Endothelial cell (in vitro differentiated cells): ENCODE data around the gene COL11A2. TPM values are rescaled to one million over a fixed set of nuclear protein-coding genes. Genes with fewer than 3 reads are reported as not detected.

Source experiments
- DNase-seq: peaks from one replicate; pipeline ENCODE4 v3.0.0; 2021; ENCODE audit warnings: low spot score
- H3K27ac Mint-ChIP-seq: one replicate; pipeline ENCODE4 v1.8.0; 2021; ENCODE audit warnings: mixed read lengths, inconsistent platforms; ENCODE audit not compliant: unreplicated experiment
- H3K27me3 Mint-ChIP-seq: one replicate; pipeline ENCODE4 v1.8.0; 2021; ENCODE audit warnings: mild to moderate bottlenecking, moderate library complexity, mixed read lengths, inconsistent platforms; ENCODE audit not compliant: unreplicated experiment
- H3K36me3 Mint-ChIP-seq: one replicate; pipeline ENCODE4 v1.8.0; 2021; ENCODE audit warnings: mild to moderate bottlenecking, low read depth, mixed read lengths, inconsistent platforms; ENCODE audit not compliant: unreplicated experiment
- H3K4me1 Mint-ChIP-seq: one replicate; pipeline ENCODE4 v1.8.0; 2021; ENCODE audit warnings: mild to moderate bottlenecking, mixed read lengths, inconsistent platforms; ENCODE audit not compliant: unreplicated experiment
- H3K4me3 Mint-ChIP-seq: one replicate; pipeline ENCODE4 v1.8.0; 2021; ENCODE audit warnings: mild to moderate bottlenecking, mixed read lengths, inconsistent platforms; ENCODE audit not compliant: unreplicated experiment
- H3K9me3 Mint-ChIP-seq: one replicate; pipeline ENCODE4 v1.8.0; 2021; ENCODE audit warnings: mixed read lengths, inconsistent platforms; ENCODE audit not compliant: unreplicated experiment
- long read RNA-seq: library from polyadenylated mRNA; unstranded; transcript quantifications from one replicate; pipeline ENCODE4 v2.0.0, GENCODE V29; 2020; ENCODE audit not compliant: unreplicated experiment
- total RNA-seq: library from RNA; stranded (reverse); fragmentation: NEBNext Ultra II Directional; extraction: Animal tissue kit (Norgen Biotek cat#: 25700); gene quantifications from one replicate; pipeline ENCODE4 v1.2.1, GENCODE V29; 2021; ENCODE audit not compliant: unreplicated experiment
- TF ChIP-seq, protein P1 (sequence below): fragments of 200-600 bp; sonication (generic); IDR thresholded peaks from one replicate; pipeline ENCODE4 v1.5.0; 2021; ENCODE audit warnings: antibody characterized with exemption; ENCODE audit not compliant: unreplicated experiment

Gene COL11A2
- total RNA-seq: 127 TPM
- long read RNA-seq, transcript COL11A2-204 (5 exons, 1,194 nt): major isoform, 5 of 17 reads
- long read RNA-seq, partial matches to known transcripts: 9 of 17 reads
- long read RNA-seq, other reads (novel, unspliced or antisense): 3 of 17 reads

DNA sequence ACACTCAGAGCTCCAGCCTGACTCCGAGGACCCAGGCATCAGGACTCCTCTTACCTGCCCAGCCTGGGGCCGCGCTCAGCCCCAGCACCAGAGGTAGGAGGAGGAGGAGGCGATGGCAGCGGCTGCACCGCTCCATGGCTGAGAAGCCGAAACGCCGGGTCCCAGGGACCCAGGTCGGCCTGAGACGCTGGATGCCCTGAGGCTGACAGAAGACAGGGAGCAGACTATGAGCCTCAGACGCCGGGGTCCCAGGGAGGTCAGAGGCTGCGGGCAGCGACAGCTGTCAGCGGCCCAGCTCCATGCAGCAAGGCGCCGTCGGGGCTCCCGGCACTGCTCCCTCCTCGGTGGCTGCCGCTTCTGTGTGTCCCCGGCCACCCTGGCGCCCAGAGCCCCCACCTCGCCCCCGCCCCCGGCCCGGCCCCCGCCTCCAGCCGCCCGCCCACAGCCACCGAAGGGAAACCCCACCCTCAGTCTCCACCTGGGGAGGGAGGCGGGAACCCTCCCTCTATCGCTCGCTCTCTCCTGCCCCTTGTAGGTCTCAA is at the start of gene COL11A2:
TSS of gene COL11A2 (minus strand) at position 363 of the 542 bp plus-strand sequence. CDS start at position 136, 227 bp downstream.
- Mint-ChIP-seq H3K27ac (no peak within 1 kb of the TSS), H3K4me3 (peak within 1 kb of the TSS; percentile 84), H3K27me3 (peaks cover 13% of the 10 kb centered on the region), H3K4me1 (peaks cover 11% of the 10 kb centered on the region), H3K9me3 (no peaks in the 10 kb centered on the region), H3K36me3 (peaks cover 51% of the 10 kb centered on the region)
- TF ChIP-seq, protein P1, sequence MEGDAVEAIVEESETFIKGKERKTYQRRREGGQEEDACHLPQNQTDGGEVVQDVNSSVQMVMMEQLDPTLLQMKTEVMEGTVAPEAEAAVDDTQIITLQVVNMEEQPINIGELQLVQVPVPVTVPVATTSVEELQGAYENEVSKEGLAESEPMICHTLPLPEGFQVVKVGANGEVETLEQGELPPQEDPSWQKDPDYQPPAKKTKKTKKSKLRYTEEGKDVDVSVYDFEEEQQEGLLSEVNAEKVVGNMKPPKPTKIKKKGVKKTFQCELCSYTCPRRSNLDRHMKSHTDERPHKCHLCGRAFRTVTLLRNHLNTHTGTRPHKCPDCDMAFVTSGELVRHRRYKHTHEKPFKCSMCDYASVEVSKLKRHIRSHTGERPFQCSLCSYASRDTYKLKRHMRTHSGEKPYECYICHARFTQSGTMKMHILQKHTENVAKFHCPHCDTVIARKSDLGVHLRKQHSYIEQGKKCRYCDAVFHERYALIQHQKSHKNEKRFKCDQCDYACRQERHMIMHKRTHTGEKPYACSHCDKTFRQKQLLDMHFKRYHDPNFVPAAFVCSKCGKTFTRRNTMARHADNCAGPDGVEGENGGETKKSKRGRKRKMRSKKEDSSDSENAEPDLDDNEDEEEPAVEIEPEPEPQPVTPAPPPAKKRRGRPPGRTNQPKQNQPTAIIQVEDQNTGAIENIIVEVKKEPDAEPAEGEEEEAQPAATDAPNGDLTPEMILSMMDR: no peak
- DNase-seq: no peak

DNA sequence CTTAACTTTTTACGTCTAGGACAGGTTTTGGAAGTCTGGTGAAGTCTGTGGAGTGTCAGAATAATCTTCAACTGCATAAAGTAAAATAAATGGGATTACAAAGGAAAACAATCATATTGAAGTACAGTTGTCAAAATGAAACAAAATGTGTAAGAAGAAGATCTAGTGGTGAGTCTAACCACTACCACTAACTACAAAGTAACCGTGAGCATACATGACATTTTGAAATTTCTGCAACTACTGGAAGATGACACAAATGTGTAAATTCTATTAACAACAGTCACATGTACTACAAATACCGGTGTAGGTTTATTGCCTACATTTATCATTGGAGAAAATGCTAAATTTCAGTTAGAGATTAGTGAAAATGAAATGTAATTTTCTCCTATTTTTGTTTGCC is 49.7 kb upstream of the COL11A2 start:
- Mint-ChIP-seq H3K36me3 (no peaks in the 10 kb centered on the region), H3K4me3 (no peak overlapping the region), H3K27me3 (peaks cover 5% of the 10 kb centered on the region), H3K27ac (no peak overlapping the region), H3K4me1 (peaks cover 4% of the 10 kb centered on the region), H3K9me3 (no peaks in the 10 kb centered on the region)
- TF ChIP-seq, protein P1: no peak
- no peak for DNase-seq

DNA sequence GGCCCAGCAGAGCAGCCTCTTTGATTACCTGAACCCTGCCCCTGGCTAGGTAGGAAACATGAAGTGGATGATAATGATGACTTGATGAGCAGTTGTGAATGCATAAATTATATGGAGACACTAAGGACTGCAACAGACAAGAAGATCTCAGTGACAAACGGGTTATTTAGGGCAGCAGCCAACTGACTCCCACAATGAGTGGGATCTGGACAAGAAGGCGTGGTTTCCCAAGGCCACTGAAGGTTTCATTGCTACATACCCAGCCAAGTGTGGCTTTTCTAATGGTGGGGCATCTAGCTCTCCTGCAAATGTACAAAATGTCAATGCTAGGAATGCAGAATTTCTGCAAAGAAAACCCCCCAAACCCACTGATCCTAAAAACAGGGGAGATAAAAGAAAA is 45.5 kb upstream of the COL11A2 start:
- peaks cover 8% of the 10 kb centered on the region for H3K27me3 Mint-ChIP-seq
- no peaks in the 10 kb centered on the region for H3K36me3 Mint-ChIP-seq
- no peak for DNase-seq
- H3K4me3 Mint-ChIP-seq: no peak overlapping the region
- H3K4me1 Mint-ChIP-seq: peaks cover 4% of the 10 kb centered on the region
- TF ChIP-seq, protein P1: no peak
- no peak overlapping the region for H3K27ac Mint-ChIP-seq
- no peaks in the 10 kb centered on the region for H3K9me3 Mint-ChIP-seq

DNA sequence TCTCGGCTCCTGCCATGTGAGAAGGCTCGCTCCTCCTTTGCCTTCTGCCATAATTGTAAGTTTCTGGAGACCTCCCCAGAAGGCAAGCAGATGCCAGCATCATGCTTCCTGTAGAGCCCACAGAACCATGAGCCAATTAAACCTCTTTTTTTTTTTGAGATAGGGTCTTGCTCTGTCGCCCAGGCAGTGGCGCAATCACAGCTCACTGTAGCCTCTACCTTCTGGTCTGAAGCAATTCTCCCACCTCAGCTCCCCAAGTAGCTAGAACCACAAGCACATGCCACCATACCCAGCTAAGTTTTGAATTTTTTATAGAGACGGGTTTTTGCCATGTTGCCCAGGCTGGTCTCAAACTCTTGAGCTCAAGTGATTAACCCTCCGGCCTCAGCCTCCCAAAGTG is 44.6 kb upstream of the COL11A2 start:
- no peak for DNase-seq
- TF ChIP-seq, protein P1: no peak
- H3K4me1 Mint-ChIP-seq: peaks cover 4% of the 10 kb centered on the region
- peaks cover 8% of the 10 kb centered on the region for H3K27me3 Mint-ChIP-seq
- H3K27ac Mint-ChIP-seq: no peak overlapping the region
- no peaks in the 10 kb centered on the region for H3K36me3 Mint-ChIP-seq
- H3K9me3 Mint-ChIP-seq: no peaks in the 10 kb centered on the region
- H3K4me3 Mint-ChIP-seq: no peak overlapping the region

DNA sequence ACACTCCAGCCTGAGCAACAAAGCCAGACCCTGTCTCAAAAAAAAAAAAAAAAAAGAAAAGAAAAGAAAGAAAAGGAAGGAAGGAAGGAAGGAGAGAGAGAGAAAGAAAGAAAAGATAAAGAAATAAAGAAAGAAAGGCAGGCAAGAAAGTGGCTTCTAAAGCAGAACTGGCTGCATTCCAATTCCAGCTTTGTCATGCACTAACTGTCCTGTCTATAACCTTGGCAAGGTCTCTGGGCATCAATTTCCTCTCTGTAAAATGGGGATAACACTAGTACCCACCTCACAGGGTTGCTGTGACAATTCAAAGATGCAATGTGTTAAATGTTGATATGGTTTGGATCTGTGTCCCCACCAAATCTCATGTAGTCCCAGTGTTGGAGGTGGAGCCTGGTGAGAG is 44.1 kb upstream of the COL11A2 start:
- H3K9me3 Mint-ChIP-seq: no peaks in the 10 kb centered on the region
- H3K27me3 Mint-ChIP-seq: peaks cover 8% of the 10 kb centered on the region
- no peak overlapping the region for H3K27ac Mint-ChIP-seq
- H3K4me1 Mint-ChIP-seq: peaks cover 4% of the 10 kb centered on the region
- TF ChIP-seq, protein P1: no peak
- no peaks in the 10 kb centered on the region for H3K36me3 Mint-ChIP-seq
- DNase-seq: no peak
- no peak overlapping the region for H3K4me3 Mint-ChIP-seq
